ENCODE measurements around the gene FGFR3.

DNA sequence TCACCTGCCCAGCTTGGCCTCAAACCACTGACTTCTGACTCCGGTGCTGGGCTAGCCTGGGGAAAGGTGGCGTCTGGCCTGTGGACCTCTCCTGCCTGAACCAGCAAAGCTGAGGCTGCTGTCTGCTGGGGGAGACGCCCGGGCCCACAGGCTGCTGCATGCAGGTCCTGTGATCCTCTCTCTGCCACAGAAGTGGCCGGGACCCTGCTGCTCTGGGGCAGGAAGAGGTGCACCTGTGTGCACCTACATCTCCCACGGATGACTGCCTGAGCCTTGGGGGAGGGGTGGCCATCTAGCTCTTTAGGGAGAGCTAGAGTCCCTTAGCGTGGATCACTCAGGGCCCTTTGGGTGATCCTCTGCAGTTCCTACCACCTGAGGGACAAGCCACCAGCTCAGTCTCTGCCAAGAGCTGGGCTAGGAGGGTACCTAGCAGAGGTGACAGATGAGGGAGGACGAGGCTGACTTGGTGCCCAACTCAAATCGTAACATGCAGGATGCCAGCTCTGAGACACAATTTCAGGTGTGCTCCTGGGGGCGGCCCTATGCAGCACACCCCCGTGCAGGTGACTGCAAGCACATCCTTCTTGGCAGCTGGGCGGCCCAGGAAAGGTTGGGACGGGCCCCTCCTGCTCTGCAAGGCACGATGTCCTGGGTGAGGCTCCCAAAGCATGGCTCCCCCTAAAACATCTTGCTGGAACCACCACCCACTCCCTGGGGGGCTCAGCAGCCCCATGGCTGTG lies 40.4 kb downstream of the FGFR3 start:
- TF ChIP-seq, protein P1, sequence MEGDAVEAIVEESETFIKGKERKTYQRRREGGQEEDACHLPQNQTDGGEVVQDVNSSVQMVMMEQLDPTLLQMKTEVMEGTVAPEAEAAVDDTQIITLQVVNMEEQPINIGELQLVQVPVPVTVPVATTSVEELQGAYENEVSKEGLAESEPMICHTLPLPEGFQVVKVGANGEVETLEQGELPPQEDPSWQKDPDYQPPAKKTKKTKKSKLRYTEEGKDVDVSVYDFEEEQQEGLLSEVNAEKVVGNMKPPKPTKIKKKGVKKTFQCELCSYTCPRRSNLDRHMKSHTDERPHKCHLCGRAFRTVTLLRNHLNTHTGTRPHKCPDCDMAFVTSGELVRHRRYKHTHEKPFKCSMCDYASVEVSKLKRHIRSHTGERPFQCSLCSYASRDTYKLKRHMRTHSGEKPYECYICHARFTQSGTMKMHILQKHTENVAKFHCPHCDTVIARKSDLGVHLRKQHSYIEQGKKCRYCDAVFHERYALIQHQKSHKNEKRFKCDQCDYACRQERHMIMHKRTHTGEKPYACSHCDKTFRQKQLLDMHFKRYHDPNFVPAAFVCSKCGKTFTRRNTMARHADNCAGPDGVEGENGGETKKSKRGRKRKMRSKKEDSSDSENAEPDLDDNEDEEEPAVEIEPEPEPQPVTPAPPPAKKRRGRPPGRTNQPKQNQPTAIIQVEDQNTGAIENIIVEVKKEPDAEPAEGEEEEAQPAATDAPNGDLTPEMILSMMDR (IDR thresholded peaks at IDR 0.05), result no peak
- no peak for TF ChIP-seq POLR2A (IDR thresholded peaks at IDR 0.05)
